ENCODE measurements around the gene PDXDC1.
"Not testable (repeated sequence)": the region's sequence is repeated elsewhere in the genome, so short reads cannot be mapped to it uniquely, and the experiment has no call there.

DNA sequence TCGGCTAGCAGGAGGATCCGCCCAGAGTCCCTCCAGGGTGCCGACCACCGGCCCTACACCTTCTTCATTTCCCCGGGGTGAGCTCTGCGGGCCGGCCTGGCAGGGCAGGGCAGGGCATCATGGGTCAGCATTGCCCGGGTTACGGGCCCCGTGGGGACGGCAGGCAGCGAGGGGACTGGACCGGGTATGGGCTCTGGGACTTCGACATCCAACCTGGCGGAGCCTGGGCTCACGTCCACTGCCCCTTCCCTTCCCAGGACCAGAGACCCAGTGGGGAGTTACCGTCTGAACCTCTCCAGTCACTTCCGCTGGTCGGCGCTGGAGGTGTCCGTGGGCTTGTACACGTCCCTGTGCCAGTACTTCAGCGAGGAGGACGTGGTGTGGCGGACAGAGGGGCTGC lies 44.6 kb upstream of the PDXDC1 start:
- TF ChIP-seq, protein P1, sequence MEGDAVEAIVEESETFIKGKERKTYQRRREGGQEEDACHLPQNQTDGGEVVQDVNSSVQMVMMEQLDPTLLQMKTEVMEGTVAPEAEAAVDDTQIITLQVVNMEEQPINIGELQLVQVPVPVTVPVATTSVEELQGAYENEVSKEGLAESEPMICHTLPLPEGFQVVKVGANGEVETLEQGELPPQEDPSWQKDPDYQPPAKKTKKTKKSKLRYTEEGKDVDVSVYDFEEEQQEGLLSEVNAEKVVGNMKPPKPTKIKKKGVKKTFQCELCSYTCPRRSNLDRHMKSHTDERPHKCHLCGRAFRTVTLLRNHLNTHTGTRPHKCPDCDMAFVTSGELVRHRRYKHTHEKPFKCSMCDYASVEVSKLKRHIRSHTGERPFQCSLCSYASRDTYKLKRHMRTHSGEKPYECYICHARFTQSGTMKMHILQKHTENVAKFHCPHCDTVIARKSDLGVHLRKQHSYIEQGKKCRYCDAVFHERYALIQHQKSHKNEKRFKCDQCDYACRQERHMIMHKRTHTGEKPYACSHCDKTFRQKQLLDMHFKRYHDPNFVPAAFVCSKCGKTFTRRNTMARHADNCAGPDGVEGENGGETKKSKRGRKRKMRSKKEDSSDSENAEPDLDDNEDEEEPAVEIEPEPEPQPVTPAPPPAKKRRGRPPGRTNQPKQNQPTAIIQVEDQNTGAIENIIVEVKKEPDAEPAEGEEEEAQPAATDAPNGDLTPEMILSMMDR (IDR thresholded peaks at IDR 0.05): not testable (repeated sequence)
- not testable (repeated sequence) for TF ChIP-seq ZFX (IDR thresholded peaks at IDR 0.05; ENCODE audit: borderline replicate concordance)
